ENCODE results near the gene KPTN.

Gene KPTN

DNA sequence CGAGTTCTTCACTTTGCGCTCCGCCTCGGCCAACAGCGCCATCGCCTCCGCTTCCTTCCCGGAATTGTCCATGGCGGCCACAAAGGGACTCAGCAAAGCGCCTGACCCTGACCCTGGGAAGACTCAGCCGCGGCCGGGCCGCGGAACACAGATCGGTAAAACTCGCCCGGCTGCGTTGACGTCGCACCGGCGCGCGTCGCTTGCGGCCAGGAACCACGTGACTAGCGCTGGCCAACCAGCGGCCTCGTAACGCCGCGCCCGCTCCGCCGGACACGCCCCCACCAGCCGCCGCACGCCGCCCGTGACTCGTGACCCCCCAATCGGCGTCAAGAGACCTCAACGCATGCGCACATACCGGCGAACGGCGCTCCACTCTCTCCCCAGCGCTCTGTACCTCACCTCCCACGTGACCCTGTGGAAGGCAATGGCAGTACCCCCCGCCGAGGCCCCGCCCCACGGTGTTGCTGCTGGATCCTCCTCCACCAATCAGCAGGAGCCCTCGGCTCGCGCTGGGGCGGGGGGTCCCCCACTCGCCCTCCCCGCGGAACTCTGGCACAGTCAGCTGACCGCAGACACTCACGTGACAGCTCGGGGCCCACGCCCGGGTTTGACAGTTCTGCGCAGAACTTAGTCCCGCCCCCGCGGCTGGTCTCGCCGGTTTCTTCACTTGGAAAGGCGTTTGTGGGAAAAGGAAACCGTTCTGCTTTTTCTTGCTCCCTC is 31.0 kb upstream of the KPTN start, which contains the start of gene NAPA:
Gene NAPA, minus strand, starts transcription at position 195 of the 720 bp plus-strand sequence. Its CDS starts 123 bp downstream, at position 72.
- Histone ChIP-seq H3K9me3 (ENCODE audit: low read length) (no peaks in the 10 kb centered on the region), H3K4me1 (ENCODE audit: insufficient read depth, low read length) (peaks cover 45% of the 10 kb centered on the region), H3K4me3 (ENCODE audit: low read depth in 1 of 2, low read length in 2 of 2) (peak within 1 kb of the TSS; percentile 18 to 91), H3K27ac (ENCODE audit: low read depth, low read length) (peak within 1 kb of the TSS; percentile 92), H3K36me3 (ENCODE audit: insufficient read depth, low read length) (no peaks in the 10 kb centered on the region), H3K9ac (ENCODE audit: low read length) (peak within 1 kb of the TSS; percentile 99), H3K27me3 (ENCODE audit: control insufficient read depth in 1 of 2, insufficient read depth in 2 of 2, low read length in 2 of 2) (no peaks in the 10 kb centered on the region)

DNA sequence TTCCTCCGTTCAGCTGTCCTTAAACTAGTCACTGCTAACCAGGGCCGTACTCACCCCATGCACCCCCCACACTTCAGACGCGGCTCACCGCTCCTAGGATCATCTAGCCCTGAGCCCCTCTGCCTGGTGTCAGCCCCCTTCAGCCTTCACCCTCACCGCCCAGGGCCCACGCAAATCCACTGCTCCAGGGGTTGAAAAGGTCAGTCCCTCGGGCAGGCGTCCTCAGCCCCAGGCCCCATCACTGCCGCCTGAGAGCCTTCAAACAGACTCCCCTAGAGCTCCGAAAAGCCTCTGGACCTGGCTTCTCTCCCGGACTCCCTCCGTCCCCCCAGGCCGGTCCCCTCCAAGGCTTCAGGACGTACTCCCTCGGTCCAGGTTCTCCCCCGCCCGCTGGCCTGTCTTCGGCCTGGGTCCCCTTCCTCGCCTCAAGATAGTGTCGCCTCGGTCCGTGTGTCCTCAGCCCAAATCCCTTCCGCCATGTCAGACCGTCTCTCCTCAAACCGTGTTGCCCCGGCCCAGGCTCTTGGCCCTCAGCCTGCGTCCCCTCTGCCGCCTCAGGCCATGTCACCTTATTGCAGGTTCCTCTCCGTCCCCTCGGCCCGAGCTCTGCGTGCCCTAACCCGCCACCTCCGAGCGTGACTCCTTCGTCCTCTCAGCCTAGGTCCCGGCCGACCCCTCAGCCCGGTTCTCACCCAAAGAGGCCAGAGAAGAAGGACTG is 30.3 kb upstream of the KPTN start:
- Histone ChIP-seq H3K9me3 (ENCODE audit: low read length) (no peaks in the 10 kb centered on the region), H3K4me1 (ENCODE audit: insufficient read depth, low read length) (peaks cover 52% of the 10 kb centered on the region), H3K4me3 (ENCODE audit: low read depth in 1 of 2, low read length in 2 of 2) (peak overlapping the region; percentile 18 to 91), H3K27me3 (ENCODE audit: control insufficient read depth in 1 of 2, insufficient read depth in 2 of 2, low read length in 2 of 2) (no peaks in the 10 kb centered on the region), H3K9ac (ENCODE audit: low read length) (peak overlapping the region; percentile 99), H3K27ac (ENCODE audit: low read depth, low read length) (peak overlapping the region; percentile 92), H3K36me3 (ENCODE audit: insufficient read depth, low read length) (no peaks in the 10 kb centered on the region)

DNA sequence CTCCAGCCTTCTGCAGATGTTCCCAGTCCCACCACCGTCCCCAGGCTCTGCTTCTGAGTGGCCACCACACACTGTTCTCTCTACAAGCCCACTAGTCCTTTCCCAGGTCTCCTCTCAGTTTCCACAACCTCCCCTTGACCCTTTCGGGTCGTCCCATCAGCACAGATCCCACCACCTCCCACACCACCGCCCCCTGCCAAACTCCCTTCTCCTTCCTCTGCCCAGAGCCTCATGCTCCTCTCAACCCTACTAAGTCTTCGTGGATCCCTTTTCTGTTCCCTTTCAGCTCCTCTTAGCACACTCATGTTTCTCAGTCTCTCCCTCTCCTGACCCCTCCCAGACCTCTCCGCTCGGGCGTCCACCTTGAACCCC is 28.9 kb upstream of the KPTN start:
- Histone ChIP-seq H3K4me1 (ENCODE audit: insufficient read depth, low read length) (peaks cover 63% of the 10 kb centered on the region), H3K27ac (ENCODE audit: low read depth, low read length) (peak overlapping the region; percentile 53)

DNA sequence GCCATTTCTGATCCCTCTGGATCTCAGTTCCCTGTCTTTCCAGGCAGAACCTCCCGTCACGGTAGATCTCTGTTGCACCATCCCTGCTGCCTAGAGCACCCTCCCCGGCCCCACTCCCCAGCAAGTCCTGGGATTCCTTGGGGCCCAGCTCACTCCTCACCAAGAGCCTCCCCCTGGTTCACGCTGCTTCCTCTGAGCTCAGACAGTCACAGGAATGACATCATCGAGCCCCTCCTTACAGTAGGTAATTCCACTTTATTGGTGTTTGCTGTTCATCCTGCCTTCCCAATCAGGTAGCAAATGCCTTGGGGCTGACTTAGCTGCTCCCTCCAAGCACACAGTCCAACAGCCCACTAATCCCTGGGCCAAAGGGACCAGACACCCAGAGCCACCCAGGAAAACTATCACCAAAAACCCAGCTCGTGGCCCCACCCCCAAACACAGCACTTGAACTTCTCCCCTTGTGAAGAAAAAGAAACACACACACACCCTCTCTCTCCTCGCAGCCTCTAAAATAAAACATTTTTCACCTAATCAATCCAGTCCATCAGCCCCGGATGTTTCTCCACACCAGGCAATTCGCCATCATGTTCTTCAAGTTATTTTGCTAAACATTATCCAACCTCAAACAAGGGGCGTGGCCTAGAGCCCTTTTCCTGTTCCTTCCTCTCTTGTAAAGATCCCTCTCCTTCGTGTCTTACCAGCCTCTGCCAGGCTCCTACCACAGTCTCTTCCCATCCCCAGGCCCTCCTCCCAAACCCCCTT is 28.3 kb upstream of the KPTN start:
- peak overlapping the region; percentile 27 for H3K9ac ChIP-seq (ENCODE audit: low read length)
- H3K27ac ChIP-seq (ENCODE audit: low read depth, low read length): peak overlapping the region; percentile 53
- no peaks in the 10 kb centered on the region for H3K9me3 ChIP-seq (ENCODE audit: low read length)
- H3K27me3 ChIP-seq (ENCODE audit: control insufficient read depth in 1 of 2, insufficient read depth in 2 of 2, low read length in 2 of 2): no peaks in the 10 kb centered on the region
- H3K4me3 ChIP-seq (ENCODE audit: low read depth in 1 of 2, low read length in 2 of 2): peak overlapping the region in 1 of 2 donors; percentile 91
- H3K36me3 ChIP-seq (ENCODE audit: insufficient read depth, low read length): no peaks in the 10 kb centered on the region
- H3K4me1 ChIP-seq (ENCODE audit: insufficient read depth, low read length): peaks cover 68% of the 10 kb centered on the region

More for the DNA sequence above, 28.9 kb upstream of the KPTN start:
- peak overlapping the region; percentile 27 for H3K9ac ChIP-seq (ENCODE audit: low read length)
- no peaks in the 10 kb centered on the region for H3K9me3 ChIP-seq (ENCODE audit: low read length)
- H3K36me3 ChIP-seq (ENCODE audit: insufficient read depth, low read length): no peaks in the 10 kb centered on the region
- no peaks in the 10 kb centered on the region for H3K27me3 ChIP-seq (ENCODE audit: control insufficient read depth in 1 of 2, insufficient read depth in 2 of 2, low read length in 2 of 2)
- peak overlapping the region in 1 of 2 donors; percentile 91 for H3K4me3 ChIP-seq (ENCODE audit: low read depth in 1 of 2, low read length in 2 of 2)

DNA sequence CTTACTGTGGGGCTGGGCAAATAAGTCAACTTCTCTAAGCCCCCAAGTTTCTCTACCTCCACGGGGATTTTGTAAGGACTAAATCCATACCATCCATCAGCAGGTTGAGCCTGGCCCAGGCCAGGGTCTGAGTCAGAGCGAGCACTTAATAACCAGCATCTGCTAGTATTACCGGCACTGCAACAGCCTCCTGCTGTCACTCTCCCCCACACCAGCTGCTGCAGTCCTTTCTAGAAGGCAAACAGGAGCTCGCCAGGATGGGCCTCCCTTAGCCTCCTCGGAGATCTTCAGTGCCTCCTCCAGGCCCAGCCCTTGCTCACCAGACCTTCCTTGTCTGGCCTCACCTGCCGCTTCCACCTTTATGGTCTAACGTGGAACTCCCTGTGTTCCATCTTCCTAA is 27.7 kb upstream of the KPTN start:
- no peak overlapping the region for H3K4me3 ChIP-seq (ENCODE audit: low read depth in 1 of 2, low read length in 2 of 2)
- H3K27ac ChIP-seq (ENCODE audit: low read depth, low read length): peak overlapping the region; percentile 26
- H3K9ac ChIP-seq (ENCODE audit: low read length): no peak overlapping the region
- H3K9me3 ChIP-seq (ENCODE audit: low read length): no peaks in the 10 kb centered on the region
- H3K4me1 ChIP-seq (ENCODE audit: insufficient read depth, low read length): peaks cover 75% of the 10 kb centered on the region
- no peaks in the 10 kb centered on the region for H3K27me3 ChIP-seq (ENCODE audit: control insufficient read depth in 1 of 2, insufficient read depth in 2 of 2, low read length in 2 of 2)
- H3K36me3 ChIP-seq (ENCODE audit: insufficient read depth, low read length): peaks cover 4% of the 10 kb centered on the region

DNA sequence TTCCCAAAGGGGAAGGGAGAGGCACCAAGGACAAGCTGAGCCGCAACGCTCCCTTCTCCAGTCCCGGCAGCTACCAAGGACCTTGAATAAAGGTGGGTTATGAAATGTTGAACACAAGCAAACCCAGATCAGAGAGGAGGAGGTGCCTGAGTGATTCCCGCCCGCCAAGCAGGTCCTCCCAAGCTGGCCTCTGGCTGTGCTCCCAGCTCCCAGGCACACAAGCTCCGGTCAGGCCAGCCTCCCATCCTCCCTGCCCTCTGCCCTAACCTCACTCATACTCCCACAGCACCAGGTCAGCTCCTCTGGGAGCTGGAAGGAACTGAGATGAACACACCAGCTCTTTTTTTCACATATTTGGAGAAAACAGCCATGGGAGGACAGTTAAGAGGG is 27.1 kb upstream of the KPTN start:
- Histone ChIP-seq H3K36me3 (ENCODE audit: insufficient read depth, low read length) (peaks cover 9% of the 10 kb centered on the region), H3K27ac (ENCODE audit: low read depth, low read length) (peak overlapping the region; percentile 17), H3K27me3 (ENCODE audit: control insufficient read depth in 1 of 2, insufficient read depth in 2 of 2, low read length in 2 of 2) (no peaks in the 10 kb centered on the region), H3K4me3 (ENCODE audit: low read depth in 1 of 2, low read length in 2 of 2) (no peak overlapping the region), H3K4me1 (ENCODE audit: insufficient read depth, low read length) (peaks cover 80% of the 10 kb centered on the region), H3K9me3 (ENCODE audit: low read length) (no peaks in the 10 kb centered on the region), H3K9ac (ENCODE audit: low read length) (peak overlapping the region; percentile 4)

DNA sequence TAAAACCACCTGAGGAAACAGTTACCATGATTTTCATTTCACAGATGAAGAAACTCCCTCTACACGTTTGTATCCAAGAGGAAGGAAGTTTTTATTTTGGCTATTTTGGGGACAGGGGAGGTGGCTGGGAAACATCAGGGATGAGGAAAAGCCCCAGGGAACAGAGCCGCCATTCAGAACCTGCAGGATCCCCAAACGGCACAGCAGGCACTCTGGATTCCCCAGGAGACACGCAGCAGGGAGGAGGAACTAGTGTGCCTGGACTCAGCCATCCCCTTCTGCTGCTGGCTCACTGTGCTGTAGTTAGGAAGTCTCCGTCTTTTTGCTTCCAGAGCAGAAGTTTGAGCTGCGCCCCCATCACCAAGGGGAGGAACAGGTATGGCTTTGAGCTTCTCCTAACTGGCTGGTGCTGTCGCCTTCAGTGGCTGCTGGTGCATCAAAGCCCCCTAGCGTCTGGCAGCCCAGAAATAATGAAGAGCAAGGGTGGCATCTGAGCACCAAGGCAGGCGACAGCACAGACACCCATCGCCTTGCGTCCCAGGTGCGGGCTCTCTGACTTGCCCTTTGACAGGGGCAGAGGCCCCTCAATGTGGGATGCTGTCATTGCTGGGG is 26.6 kb upstream of the KPTN start:
- H3K27me3 ChIP-seq (ENCODE audit: control insufficient read depth in 1 of 2, insufficient read depth in 2 of 2, low read length in 2 of 2): no peaks in the 10 kb centered on the region
- no peaks in the 10 kb centered on the region for H3K9me3 ChIP-seq (ENCODE audit: low read length)
- no peak overlapping the region for H3K4me3 ChIP-seq (ENCODE audit: low read depth in 1 of 2, low read length in 2 of 2)
- H3K4me1 ChIP-seq (ENCODE audit: insufficient read depth, low read length): peaks cover 75% of the 10 kb centered on the region
- peaks cover 13% of the 10 kb centered on the region for H3K36me3 ChIP-seq (ENCODE audit: insufficient read depth, low read length)
- peak overlapping the region; percentile 35 for H3K27ac ChIP-seq (ENCODE audit: low read depth, low read length)
- peak overlapping the region; percentile 4 for H3K9ac ChIP-seq (ENCODE audit: low read length)

DNA sequence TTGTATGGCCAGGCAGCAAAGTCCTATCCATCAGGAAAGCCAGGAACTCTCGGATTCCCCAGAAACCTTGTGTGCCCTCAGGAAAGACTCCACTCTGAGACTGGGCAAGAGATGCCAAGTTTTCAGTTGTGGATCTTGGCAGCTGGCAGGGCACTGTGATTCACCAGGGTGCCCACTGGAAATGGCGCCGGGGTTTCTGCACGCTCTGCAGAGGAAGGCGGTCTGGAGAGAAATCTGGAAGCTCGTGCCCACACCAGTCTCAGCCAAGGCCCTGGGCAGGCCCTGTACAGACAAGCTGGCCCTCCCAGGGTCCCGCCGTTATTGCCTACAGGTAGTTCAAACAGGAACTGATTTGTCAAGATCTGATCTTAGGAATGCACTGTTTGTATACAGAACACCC is 26.0 kb upstream of the KPTN start:
- Histone ChIP-seq H3K9ac (ENCODE audit: low read length) (no peak overlapping the region), H3K9me3 (ENCODE audit: low read length) (no peaks in the 10 kb centered on the region), H3K36me3 (ENCODE audit: insufficient read depth, low read length) (peaks cover 17% of the 10 kb centered on the region), H3K4me1 (ENCODE audit: insufficient read depth, low read length) (peaks cover 74% of the 10 kb centered on the region), H3K27me3 (ENCODE audit: control insufficient read depth in 1 of 2, insufficient read depth in 2 of 2, low read length in 2 of 2) (no peaks in the 10 kb centered on the region), H3K4me3 (ENCODE audit: low read depth in 1 of 2, low read length in 2 of 2) (no peak overlapping the region), H3K27ac (ENCODE audit: low read depth, low read length) (peak overlapping the region; percentile 35)

DNA sequence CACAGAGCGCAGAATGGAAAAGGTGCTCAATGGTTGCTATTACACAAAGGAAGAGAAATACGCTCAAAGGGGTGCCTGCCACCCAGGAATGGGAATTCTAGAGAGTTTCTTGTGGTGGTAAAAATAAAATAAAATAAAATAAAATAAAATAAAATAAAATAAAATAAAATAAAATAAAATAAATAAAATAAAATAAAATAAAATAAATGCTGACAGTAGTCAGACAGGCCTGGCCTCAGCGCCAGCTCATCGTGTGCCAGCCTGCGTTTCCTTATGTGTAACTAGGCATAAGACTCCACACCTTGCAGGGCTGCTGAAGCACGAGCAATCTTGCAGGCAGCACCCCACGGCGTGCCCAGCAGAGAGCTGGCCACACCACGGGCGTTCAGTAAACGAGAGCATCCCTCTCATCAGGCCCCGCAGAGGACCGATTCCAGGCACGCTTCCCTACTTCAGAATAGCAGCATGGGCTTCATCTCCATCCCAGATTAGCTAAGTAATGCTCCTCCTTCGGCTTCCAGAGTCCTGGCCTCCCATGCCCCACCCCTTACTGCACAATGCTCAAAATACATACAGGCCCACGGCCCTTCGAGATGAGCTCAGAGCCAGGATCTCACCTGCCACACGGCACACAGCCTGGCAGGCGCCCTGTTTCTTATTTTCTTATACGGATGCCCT is 25.3 kb upstream of the KPTN start:
- H3K27ac ChIP-seq (ENCODE audit: low read depth, low read length): peak overlapping the region; percentile 35
- no peaks in the 10 kb centered on the region for H3K9me3 ChIP-seq (ENCODE audit: low read length)
- H3K36me3 ChIP-seq (ENCODE audit: insufficient read depth, low read length): peaks cover 17% of the 10 kb centered on the region
- no peak overlapping the region for H3K9ac ChIP-seq (ENCODE audit: low read length)
- no peaks in the 10 kb centered on the region for H3K27me3 ChIP-seq (ENCODE audit: control insufficient read depth in 1 of 2, insufficient read depth in 2 of 2, low read length in 2 of 2)
- H3K4me1 ChIP-seq (ENCODE audit: insufficient read depth, low read length): peaks cover 74% of the 10 kb centered on the region
- no peak overlapping the region for H3K4me3 ChIP-seq (ENCODE audit: low read depth in 1 of 2, low read length in 2 of 2)

DNA sequence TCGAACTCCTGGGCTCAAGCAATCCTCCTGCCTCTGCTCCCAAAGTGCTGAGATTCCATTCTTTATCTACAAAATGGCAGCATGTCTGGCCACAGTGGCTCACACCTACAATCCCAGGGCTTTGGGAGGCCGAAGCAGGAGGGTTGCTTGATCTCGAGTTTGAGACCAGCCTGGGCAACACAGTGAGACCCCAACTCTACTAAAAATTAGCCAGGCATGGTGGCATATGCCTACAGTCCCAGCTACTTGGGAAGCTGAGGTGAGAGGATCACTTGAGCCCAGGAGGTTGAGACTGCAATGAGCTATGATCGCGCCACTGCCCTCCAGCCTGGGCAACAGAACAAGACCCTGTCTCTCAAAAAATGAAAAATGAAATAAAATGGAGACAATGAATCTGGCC is 24.7 kb upstream of the KPTN start:
- Histone ChIP-seq H3K4me1 (ENCODE audit: insufficient read depth, low read length) (peaks cover 73% of the 10 kb centered on the region), H3K4me3 (ENCODE audit: low read depth in 1 of 2, low read length in 2 of 2) (no peak overlapping the region), H3K9me3 (ENCODE audit: low read length) (no peaks in the 10 kb centered on the region), H3K27ac (ENCODE audit: low read depth, low read length) (no peak overlapping the region), H3K36me3 (ENCODE audit: insufficient read depth, low read length) (peaks cover 22% of the 10 kb centered on the region), H3K27me3 (ENCODE audit: control insufficient read depth in 1 of 2, insufficient read depth in 2 of 2, low read length in 2 of 2) (no peaks in the 10 kb centered on the region), H3K9ac (ENCODE audit: low read length) (no peak overlapping the region)

All from muscle layer of colon (tissue), 2 donors.